Measurements from ENCODE around the gene RRAS2. TPM values are rescaled to one million over a fixed set of nuclear protein-coding genes. Genes with fewer than 3 reads are reported as not detected.
A peak's percentile ranks its signal among the peaks of the same experiment; 100 is the strongest.

The RRAS2 gene
- total RNA-seq, 1 donor from 2014 or later: 28.1 TPM

DNA sequence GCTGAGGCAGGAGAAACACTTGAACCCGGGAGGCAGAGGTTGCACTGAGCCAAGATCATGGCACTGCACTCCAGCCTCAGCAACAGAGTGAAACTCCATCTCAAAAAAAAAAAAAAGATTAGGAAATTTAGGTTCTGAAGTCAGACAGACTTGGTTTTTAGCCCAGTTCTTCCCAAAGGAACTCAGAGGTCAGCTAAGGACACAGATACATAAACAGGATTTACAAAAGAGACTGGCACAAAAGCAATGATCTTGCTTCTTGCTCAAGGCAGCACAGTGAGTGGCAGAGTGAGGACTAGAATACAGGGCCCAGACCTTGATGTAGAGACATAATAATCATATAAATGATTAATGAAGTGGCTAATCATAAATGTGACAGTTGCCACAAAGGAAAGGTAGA lies 25.4 kb upstream of the RRAS2 start:
- Histone ChIP-seq H3K9me3 (no peaks in the 10 kb centered on the region), H3K27ac (no peak overlapping the region), H3K27me3 (no peaks in the 10 kb centered on the region), H3K4me3 (no peak overlapping the region), H3K36me3 (no peaks in the 10 kb centered on the region), H3K4me1 (peaks cover 6 to 22% of the 10 kb centered on the region in 2 donors)
- TF ChIP-seq, protein P1, sequence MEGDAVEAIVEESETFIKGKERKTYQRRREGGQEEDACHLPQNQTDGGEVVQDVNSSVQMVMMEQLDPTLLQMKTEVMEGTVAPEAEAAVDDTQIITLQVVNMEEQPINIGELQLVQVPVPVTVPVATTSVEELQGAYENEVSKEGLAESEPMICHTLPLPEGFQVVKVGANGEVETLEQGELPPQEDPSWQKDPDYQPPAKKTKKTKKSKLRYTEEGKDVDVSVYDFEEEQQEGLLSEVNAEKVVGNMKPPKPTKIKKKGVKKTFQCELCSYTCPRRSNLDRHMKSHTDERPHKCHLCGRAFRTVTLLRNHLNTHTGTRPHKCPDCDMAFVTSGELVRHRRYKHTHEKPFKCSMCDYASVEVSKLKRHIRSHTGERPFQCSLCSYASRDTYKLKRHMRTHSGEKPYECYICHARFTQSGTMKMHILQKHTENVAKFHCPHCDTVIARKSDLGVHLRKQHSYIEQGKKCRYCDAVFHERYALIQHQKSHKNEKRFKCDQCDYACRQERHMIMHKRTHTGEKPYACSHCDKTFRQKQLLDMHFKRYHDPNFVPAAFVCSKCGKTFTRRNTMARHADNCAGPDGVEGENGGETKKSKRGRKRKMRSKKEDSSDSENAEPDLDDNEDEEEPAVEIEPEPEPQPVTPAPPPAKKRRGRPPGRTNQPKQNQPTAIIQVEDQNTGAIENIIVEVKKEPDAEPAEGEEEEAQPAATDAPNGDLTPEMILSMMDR (IDR thresholded peaks at IDR 0.05): no peak
- intact Hi-C loops (cut with DNase I): loop anchor here (5.0 kb wide), 1 partner anchor 63 kb away; no protein-coding TSS in a partner anchor
- no peak for DNase-seq (ENCODE audit: low spot score in 2 of 2)

DNA sequence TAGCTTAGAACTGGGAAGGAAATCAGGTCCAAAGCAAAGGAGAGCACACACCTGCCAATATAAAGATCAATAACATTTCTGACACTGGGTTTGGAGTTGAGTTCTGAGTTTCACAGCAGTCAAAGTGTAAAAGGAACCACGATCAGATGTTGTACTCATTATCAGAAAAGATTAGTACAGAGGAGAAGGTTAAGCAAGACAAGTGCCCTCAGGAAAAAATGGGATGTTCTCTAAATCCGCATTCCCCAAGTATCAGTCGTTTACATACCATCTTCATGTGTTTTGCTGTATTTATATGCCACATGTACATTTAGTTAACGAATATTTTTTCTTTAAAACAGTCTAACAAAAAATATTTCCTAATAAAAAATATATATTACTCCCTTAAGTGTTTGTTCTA lies 23.0 kb upstream of the RRAS2 start:
- Histone ChIP-seq H3K27me3 (no peaks in the 10 kb centered on the region), H3K27ac (no peak overlapping the region), H3K9me3 (no peaks in the 10 kb centered on the region), H3K4me1 (peaks cover 6 to 22% of the 10 kb centered on the region in 2 donors), H3K4me3 (peak overlapping the region in 1 of 2 donors; percentile 81), H3K36me3 (no peaks in the 10 kb centered on the region)
- TF ChIP-seq, protein P1 (IDR thresholded peaks at IDR 0.05): no peak
- no peak for DNase-seq (ENCODE audit: low spot score in 2 of 2)
- intact Hi-C loops (cut with DNase I): loop anchor here (1.0 to 5.0 kb wide), 3 partner anchors 24 to 65 kb away; no protein-coding TSS in a partner anchor

DNA sequence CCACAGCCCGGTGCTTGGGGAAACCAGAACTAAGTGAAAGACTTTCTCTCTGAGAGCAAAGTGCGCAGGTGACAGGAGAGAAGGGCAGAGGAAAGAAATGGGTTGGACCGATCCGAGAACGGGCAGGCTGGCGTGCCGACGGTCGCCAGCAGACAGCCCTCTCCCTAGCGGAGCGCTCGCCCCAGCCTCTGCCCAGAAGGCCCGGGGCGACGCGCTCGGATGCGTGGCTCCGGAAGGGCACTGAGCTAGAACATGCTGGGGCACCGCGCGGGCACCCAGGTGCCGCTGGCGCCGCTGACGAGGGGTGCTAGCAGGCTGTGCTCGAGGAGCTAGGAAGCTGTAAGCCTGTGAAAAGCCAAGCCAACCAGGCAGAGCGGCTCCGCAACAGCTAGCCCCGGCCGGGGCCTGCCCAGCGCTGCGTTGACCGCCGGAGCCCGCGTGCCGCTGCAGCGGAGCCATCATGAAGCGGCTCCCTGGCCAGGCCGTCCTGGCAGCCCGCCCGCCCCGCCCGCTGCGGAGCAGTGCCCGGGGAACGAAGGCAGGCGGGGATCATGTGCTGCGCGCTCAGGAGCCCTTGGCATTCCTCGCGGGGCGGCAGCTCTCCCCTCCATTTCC lies 22.1 kb upstream of the RRAS2 start:
- H3K4me3 ChIP-seq: peak overlapping the region; percentile 60 to 81
- H3K27me3 ChIP-seq: no peaks in the 10 kb centered on the region
- H3K36me3 ChIP-seq: no peaks in the 10 kb centered on the region
- H3K4me1 ChIP-seq: peaks cover 6 to 22% of the 10 kb centered on the region in 2 donors
- H3K9me3 ChIP-seq: no peaks in the 10 kb centered on the region
- DNase-seq (ENCODE audit: low spot score in 2 of 2): peak; percentile 45 to 91
- TF ChIP-seq, protein P1 (IDR thresholded peaks at IDR 0.05): no peak
- intact Hi-C loops (cut with DNase I): loop anchor here (1.0 to 5.0 kb wide), 3 partner anchors 23 to 66 kb away; no protein-coding TSS in a partner anchor
- H3K27ac ChIP-seq: peak overlapping the region; percentile 79 to 94

DNA sequence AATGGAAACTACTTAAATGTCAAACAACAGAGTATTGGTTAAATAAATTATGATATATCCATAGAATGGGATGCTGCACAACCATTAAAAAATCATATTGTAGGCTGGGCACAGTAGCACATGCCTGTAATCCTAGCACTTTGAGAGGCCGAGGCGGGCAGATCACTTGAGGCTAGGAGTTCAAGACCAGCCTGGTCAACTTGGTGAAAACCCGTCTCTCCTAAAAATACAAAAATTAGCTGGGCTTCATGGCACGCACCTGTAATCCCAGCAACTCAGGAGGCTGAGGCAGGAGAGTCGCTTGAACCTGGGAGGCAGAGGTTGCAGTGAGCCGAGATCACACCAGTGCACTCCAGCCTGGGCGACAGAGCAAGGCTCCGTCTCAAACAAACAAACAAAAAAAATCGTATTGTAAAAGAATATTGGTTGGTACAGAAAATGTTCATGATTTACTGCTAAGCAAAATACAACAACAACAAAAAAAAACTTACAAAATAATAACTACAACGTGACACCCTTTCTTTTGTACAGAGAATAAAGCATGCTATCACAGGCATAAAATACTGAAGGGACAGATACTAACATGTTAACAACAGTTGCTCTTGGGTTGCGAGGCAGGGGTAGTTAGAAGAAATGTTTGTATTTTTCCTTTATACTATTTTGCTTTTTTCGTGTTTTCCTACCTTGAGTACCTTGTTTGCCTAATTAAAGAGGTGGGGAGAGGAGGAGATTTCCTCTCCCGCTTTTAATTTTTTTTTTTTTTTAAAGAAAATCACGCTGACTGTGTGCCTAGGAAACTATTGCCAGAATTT lies 21.3 kb upstream of the RRAS2 start:
- H3K4me1 ChIP-seq: peaks cover 6 to 26% of the 10 kb centered on the region in 2 donors
- H3K27ac ChIP-seq: peak overlapping the region; percentile 79 to 94
- intact Hi-C loops (cut with DNase I): loop anchor here (2.0 to 5.0 kb wide), 2 partner anchors 42 to 67 kb away; no protein-coding TSS in a partner anchor
- H3K4me3 ChIP-seq: peak overlapping the region; percentile 60 to 81
- DNase-seq (ENCODE audit: low spot score in 2 of 2): no peak
- no peaks in the 10 kb centered on the region for H3K27me3 ChIP-seq
- H3K36me3 ChIP-seq: no peaks in the 10 kb centered on the region
- no peaks in the 10 kb centered on the region for H3K9me3 ChIP-seq
- TF ChIP-seq, protein P1 (IDR thresholded peaks at IDR 0.05): no peak

DNA sequence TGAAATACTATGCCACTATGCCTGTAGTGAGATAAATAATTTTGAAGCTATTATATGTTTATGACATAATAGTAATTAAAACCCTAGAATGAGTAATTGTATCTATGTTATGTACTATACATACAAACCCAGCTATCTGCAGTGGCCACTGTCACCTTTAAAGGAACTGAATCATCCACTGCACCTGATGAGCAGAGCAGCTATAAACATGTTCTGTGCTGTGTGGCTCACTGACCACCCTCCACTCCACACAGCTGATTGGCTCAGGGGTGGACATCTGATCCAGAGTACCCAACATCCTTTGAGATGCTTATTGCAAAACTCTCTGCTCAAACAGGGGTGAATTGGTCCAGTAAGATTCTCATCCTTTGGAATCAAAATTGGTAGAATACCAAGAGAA lies 19.2 kb upstream of the RRAS2 start:
- DNase-seq (ENCODE audit: low spot score in 2 of 2): no peak
- no peak overlapping the region for H3K27ac ChIP-seq
- TF ChIP-seq, protein P1 (IDR thresholded peaks at IDR 0.05): no peak
- no peak overlapping the region for H3K4me3 ChIP-seq
- H3K27me3 ChIP-seq: no peaks in the 10 kb centered on the region
- H3K9me3 ChIP-seq: no peaks in the 10 kb centered on the region
- H3K4me1 ChIP-seq: peaks cover 9 to 32% of the 10 kb centered on the region in 2 donors
- no peaks in the 10 kb centered on the region for H3K36me3 ChIP-seq
- intact Hi-C loops (cut with DNase I): no loop called here

All from ascending aorta (tissue), 2 donors.